Duodenal mucosa (tissue), 2 donors: ENCODE measurements around the gene WNT7A.

Experiments
- H3K27ac ChIP-seq: one replicate; pipeline ENCODE4 v1.7.0; 2013; ENCODE audit warnings: low read depth, low read length
- H3K27me3 ChIP-seq, 2 donors: one replicate each; pipeline ENCODE4 v1.7.0; 2013; ENCODE audit warnings: low read length in 2 of 2, control low read depth in 1 of 2; ENCODE audit not compliant: insufficient read depth in 2 of 2, control insufficient read depth in 1 of 2
- H3K36me3 ChIP-seq, 2 donors: one replicate each; pipeline ENCODE4 v1.7.0; 2013; ENCODE audit warnings: low read length in 2 of 2, control low read depth in 1 of 2; ENCODE audit not compliant: insufficient read depth in 2 of 2, control insufficient read depth in 1 of 2
- H3K4me1 ChIP-seq, 2 donors: one replicate each; pipeline ENCODE4 v1.7.0; 2013; ENCODE audit warnings: low read length in 2 of 2, control low read depth in 1 of 2; ENCODE audit not compliant: insufficient read depth in 2 of 2, control insufficient read depth in 1 of 2
- H3K4me3 ChIP-seq, 2 donors: one replicate each; pipeline ENCODE4 v1.7.0; 2013; ENCODE audit warnings: low read length in 2 of 2, low read depth in 1 of 2
- H3K9ac ChIP-seq, 2 donors: one replicate each; pipeline ENCODE4 v1.7.0; 2013; ENCODE audit warnings: low read length in 2 of 2, low read depth in 1 of 2
- H3K9me3 ChIP-seq, 2 donors: one replicate each; pipeline ENCODE4 v1.7.0; 2013; ENCODE audit warnings: low read length in 2 of 2, control low read depth in 1 of 2; ENCODE audit not compliant: control insufficient read depth in 1 of 2

The WNT7A gene

GRCh38 chr3:13845806-13846205 is 34.1 kb downstream of the WNT7A start:
- Histone ChIP-seq H3K36me3 (no peaks in the 10 kb centered on the region), H3K27me3 (peaks cover 0 to 2% of the 10 kb centered on the region in 2 donors), H3K4me3 (no peak overlapping the region), H3K9me3 (no peaks in the 10 kb centered on the region), H3K9ac (no peak overlapping the region), H3K27ac (no peak overlapping the region), H3K4me1 (no peaks in the 10 kb centered on the region)

- no peaks in the 10 kb centered on the region for H3K9me3 ChIP-seq
- H3K9ac ChIP-seq = no peak overlapping the region
- H3K4me3 ChIP-seq = no peak overlapping the region
- peaks cover 0 to 6% of the 10 kb centered on the region in 2 donors for H3K27me3 ChIP-seq
- H3K27ac ChIP-seq = no peak overlapping the region
- no peaks in the 10 kb centered on the region for H3K36me3 ChIP-seq
- no peaks in the 10 kb centered on the region for H3K4me1 ChIP-seq
Measured at GRCh38 chr3:13844911-13845310, 35.0 kb downstream of the WNT7A start.

GRCh38 chr3:13844286-13844685 is 35.6 kb downstream of the WNT7A start:
- peaks cover 0 to 6% of the 10 kb centered on the region in 2 donors for H3K27me3 ChIP-seq
- H3K9me3 ChIP-seq = no peaks in the 10 kb centered on the region
- no peak overlapping the region for H3K27ac ChIP-seq
- H3K4me3 ChIP-seq = no peak overlapping the region
- H3K4me1 ChIP-seq = no peaks in the 10 kb centered on the region
- H3K9ac ChIP-seq = no peak overlapping the region
- H3K36me3 ChIP-seq = no peaks in the 10 kb centered on the region

- no peaks in the 10 kb centered on the region for H3K9me3 ChIP-seq
- H3K36me3 ChIP-seq = no peaks in the 10 kb centered on the region
- no peaks in the 10 kb centered on the region for H3K4me1 ChIP-seq
- H3K9ac ChIP-seq = no peak overlapping the region
- peaks cover 0 to 6% of the 10 kb centered on the region in 2 donors for H3K27me3 ChIP-seq
- no peak overlapping the region for H3K4me3 ChIP-seq
- H3K27ac ChIP-seq = no peak overlapping the region
Measured at GRCh38 chr3:13843351-13843750, 36.5 kb downstream of the WNT7A start.

GRCh38 chr3:13842226-13842625 is 37.6 kb downstream of the WNT7A start:
- H3K27me3 ChIP-seq = peaks cover 0 to 6% of the 10 kb centered on the region in 2 donors
- H3K27ac ChIP-seq = no peak overlapping the region
- H3K9me3 ChIP-seq = no peaks in the 10 kb centered on the region
- H3K4me1 ChIP-seq = no peaks in the 10 kb centered on the region
- H3K36me3 ChIP-seq = no peaks in the 10 kb centered on the region
- no peak overlapping the region for H3K4me3 ChIP-seq
- no peak overlapping the region for H3K9ac ChIP-seq

GRCh38 chr3:13841826-13842225 is 38.0 kb downstream of the WNT7A start:
- no peak overlapping the region for H3K27ac ChIP-seq
- H3K27me3 ChIP-seq = peaks cover 0 to 6% of the 10 kb centered on the region in 2 donors
- no peak overlapping the region for H3K4me3 ChIP-seq
- H3K4me1 ChIP-seq = no peaks in the 10 kb centered on the region
- no peak overlapping the region for H3K9ac ChIP-seq
- no peaks in the 10 kb centered on the region for H3K9me3 ChIP-seq
- no peaks in the 10 kb centered on the region for H3K36me3 ChIP-seq

- no peak overlapping the region for H3K27ac ChIP-seq
- H3K36me3 ChIP-seq = no peaks in the 10 kb centered on the region
- H3K4me3 ChIP-seq = no peak overlapping the region
- no peaks in the 10 kb centered on the region for H3K9me3 ChIP-seq
- peaks cover 0 to 6% of the 10 kb centered on the region in 2 donors for H3K27me3 ChIP-seq
- H3K9ac ChIP-seq = no peak overlapping the region
- no peaks in the 10 kb centered on the region for H3K4me1 ChIP-seq
Measured at GRCh38 chr3:13841141-13841540, 38.7 kb downstream of the WNT7A start.

- no peaks in the 10 kb centered on the region for H3K9me3 ChIP-seq
- peaks cover 0 to 5% of the 10 kb centered on the region in 2 donors for H3K27me3 ChIP-seq
- H3K36me3 ChIP-seq = no peaks in the 10 kb centered on the region
- H3K4me3 ChIP-seq = no peak overlapping the region
- no peaks in the 10 kb centered on the region for H3K4me1 ChIP-seq
- H3K9ac ChIP-seq = no peak overlapping the region
- H3K27ac ChIP-seq = no peak overlapping the region
Measured at GRCh38 chr3:13840456-13840855, 39.4 kb downstream of the WNT7A start.

- peaks cover 0 to 11% of the 10 kb centered on the region in 2 donors for H3K27me3 ChIP-seq
- no peak overlapping the region for H3K4me3 ChIP-seq
- no peak overlapping the region for H3K9ac ChIP-seq
- H3K36me3 ChIP-seq = no peaks in the 10 kb centered on the region
- no peaks in the 10 kb centered on the region for H3K9me3 ChIP-seq
- H3K27ac ChIP-seq = no peak overlapping the region
- H3K4me1 ChIP-seq = no peaks in the 10 kb centered on the region
Measured at GRCh38 chr3:13839726-13840340, 40.0 kb downstream of the WNT7A start.

GRCh38 chr3:13839253-13839652 is 40.6 kb downstream of the WNT7A start:
- Histone ChIP-seq H3K9me3 (no peaks in the 10 kb centered on the region), H3K27ac (no peak overlapping the region), H3K4me1 (no peaks in the 10 kb centered on the region), H3K9ac (no peak overlapping the region), H3K4me3 (no peak overlapping the region), H3K27me3 (peaks cover 0 to 11% of the 10 kb centered on the region in 2 donors), H3K36me3 (no peaks in the 10 kb centered on the region)
